Mesothelial cell of epicardium (in vitro differentiated cells): ENCODE measurements around the gene SAMD11. TPM values are rescaled to one million over a fixed set of nuclear protein-coding genes. Genes with fewer than 3 reads are reported as not detected.

Source experiments
- DNase-seq, 2 experiments: peaks; one replicate each; pipeline ENCODE4 v3.0.0; 2021; ENCODE audit warnings: low spot score in 2 of 2; ENCODE audit not compliant: unreplicated experiment in 2 of 2
- H3K27ac Mint-ChIP-seq: 2 replicates; pipeline ENCODE4 v1.8.0; 2021; ENCODE audit warnings: mixed read lengths
- H3K27me3 Mint-ChIP-seq: 2 replicates; pipeline ENCODE4 v1.8.0; 2021; ENCODE audit warnings: low read depth, mixed read lengths
- H3K36me3 Mint-ChIP-seq: 2 replicates; pipeline ENCODE4 v1.8.0; 2021; ENCODE audit warnings: mixed read lengths
- H3K4me1 Mint-ChIP-seq: 2 replicates; pipeline ENCODE4 v1.8.0; 2021; ENCODE audit warnings: mixed read lengths
- H3K4me3 Mint-ChIP-seq: 2 replicates; pipeline ENCODE4 v1.8.0; 2021; ENCODE audit warnings: mild to moderate bottlenecking, moderate library complexity, mixed read lengths
- H3K9me3 Mint-ChIP-seq: 2 replicates; pipeline ENCODE4 v1.8.0; 2021; ENCODE audit warnings: mixed read lengths
- total RNA-seq: library from RNA; stranded (reverse); gene quantifications from 3 replicates; pipeline ENCODE4 v1.2.1, GENCODE V29; 2021
- TF ChIP-seq, protein P1 (sequence below): fragments of 200-600 bp; sonication (generic); IDR thresholded peaks from one replicate; pipeline ENCODE4 v1.5.0; 2021; ENCODE audit warnings: antibody characterized with exemption; ENCODE audit not compliant: unreplicated experiment

SAMD11 gene
- total RNA-seq, 1 donor from 2014 or later, result 313 TPM

DNA sequence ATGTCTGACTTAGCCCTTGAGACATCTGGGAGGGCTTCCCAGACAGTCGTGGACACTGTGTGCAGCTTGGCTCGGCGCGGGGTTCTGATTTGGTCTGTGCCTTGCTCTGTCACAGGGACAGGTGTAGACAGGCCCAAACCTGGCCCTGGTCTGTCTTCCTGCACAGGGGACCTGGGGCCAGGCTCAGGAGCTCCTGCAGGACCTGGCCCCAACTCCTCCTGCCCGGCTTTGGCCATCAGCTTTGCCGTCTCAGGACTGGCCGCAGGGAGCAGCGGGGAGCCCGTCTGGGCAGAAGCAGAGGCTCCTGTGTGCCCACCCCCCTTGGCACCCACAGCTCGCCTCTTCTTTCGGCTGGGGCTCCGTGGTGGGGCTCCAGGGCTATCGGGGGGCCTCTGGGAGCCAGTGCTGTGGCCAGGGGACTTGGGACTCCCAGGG, 56.4 kb downstream of the SAMD11 start:
- H3K4me3 Mint-ChIP-seq, result no peak overlapping the region
- H3K27me3 Mint-ChIP-seq, result peaks cover 10% of the 10 kb centered on the region
- peaks cover 3% of the 10 kb centered on the region for H3K9me3 Mint-ChIP-seq
- peaks cover 3% of the 10 kb centered on the region for H3K36me3 Mint-ChIP-seq
- TF ChIP-seq, protein P1, sequence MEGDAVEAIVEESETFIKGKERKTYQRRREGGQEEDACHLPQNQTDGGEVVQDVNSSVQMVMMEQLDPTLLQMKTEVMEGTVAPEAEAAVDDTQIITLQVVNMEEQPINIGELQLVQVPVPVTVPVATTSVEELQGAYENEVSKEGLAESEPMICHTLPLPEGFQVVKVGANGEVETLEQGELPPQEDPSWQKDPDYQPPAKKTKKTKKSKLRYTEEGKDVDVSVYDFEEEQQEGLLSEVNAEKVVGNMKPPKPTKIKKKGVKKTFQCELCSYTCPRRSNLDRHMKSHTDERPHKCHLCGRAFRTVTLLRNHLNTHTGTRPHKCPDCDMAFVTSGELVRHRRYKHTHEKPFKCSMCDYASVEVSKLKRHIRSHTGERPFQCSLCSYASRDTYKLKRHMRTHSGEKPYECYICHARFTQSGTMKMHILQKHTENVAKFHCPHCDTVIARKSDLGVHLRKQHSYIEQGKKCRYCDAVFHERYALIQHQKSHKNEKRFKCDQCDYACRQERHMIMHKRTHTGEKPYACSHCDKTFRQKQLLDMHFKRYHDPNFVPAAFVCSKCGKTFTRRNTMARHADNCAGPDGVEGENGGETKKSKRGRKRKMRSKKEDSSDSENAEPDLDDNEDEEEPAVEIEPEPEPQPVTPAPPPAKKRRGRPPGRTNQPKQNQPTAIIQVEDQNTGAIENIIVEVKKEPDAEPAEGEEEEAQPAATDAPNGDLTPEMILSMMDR, result no peak
- no peak for DNase-seq
- H3K27ac Mint-ChIP-seq, result no peak overlapping the region
- H3K4me1 Mint-ChIP-seq, result peaks cover 9% of the 10 kb centered on the region

DNA sequence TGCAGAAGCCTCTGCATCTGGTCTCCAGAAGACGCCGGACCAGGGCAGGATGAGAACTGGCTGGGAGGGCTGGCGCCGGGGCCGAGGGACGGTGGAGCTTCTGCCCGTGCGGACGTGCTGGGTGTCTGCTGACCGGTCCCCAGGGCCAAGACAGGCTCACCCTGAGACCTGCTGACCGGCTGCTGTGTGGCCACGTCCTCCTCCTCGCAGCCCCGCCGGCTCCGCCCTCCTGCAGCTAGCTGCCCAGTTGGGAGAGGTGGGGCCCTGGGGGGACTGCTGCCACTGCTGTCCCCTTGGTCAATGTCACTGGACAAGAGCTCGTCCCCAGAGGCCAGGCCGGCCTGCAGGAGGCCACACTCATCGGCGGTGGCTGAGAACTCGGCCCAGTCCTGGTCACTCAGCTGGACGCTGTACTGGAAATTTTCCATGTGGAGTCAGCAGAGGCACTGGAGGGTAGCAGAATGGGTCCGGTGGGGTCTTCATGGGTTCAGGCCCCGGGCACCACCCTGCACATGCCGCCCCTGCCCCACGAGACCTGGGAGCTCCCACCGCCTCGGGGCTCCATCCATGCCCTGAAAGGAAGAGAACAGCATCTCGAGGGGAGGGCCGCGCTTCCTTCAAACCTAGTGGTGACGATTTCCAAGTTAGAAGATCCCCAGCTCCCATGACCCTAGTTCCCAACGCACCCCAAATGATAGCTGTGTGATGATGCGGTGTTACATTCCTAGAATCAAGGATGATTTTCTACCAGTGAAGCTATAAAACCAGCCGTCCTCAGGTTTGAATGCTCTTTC, 57.1 kb downstream of the SAMD11 start:
- Mint-ChIP-seq H3K4me1 (peaks cover 6% of the 10 kb centered on the region), H3K36me3 (peaks cover 3% of the 10 kb centered on the region), H3K27ac (no peak overlapping the region), H3K9me3 (peaks cover 3% of the 10 kb centered on the region), H3K4me3 (no peak overlapping the region), H3K27me3 (peaks cover 15% of the 10 kb centered on the region)
- TF ChIP-seq, protein P1, result no peak
- DNase-seq, result no peak

DNA sequence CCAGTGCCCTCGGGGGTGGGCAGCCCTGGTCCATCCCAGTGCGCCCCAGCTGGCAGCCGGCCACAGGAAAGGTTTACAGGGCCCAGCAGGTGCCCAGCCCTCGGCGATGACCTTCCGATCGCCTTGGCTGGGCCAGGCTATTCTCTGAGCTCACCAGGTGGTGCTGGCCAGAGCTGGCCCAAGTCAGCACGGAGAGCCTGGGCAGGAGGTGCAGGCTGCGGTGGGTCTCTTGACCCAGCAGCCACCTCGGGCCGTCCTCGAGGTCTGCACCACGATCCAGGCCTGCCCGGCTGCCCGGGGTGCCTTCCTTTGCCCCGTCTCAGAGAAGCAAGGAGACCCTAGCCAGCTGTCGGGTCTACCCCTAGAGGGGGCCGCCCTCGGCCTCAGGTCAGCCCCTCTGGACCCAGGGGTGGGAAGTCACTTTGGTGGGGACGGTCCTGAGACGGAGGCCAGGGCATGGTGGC, 57.8 kb downstream of the SAMD11 start:
- peaks cover 3% of the 10 kb centered on the region for H3K36me3 Mint-ChIP-seq
- TF ChIP-seq, protein P1, result no peak
- H3K4me1 Mint-ChIP-seq, result peaks cover 3% of the 10 kb centered on the region
- H3K9me3 Mint-ChIP-seq, result peaks cover 3% of the 10 kb centered on the region
- no peak overlapping the region for H3K4me3 Mint-ChIP-seq
- peaks cover 17% of the 10 kb centered on the region for H3K27me3 Mint-ChIP-seq
- DNase-seq, result no peak
- H3K27ac Mint-ChIP-seq, result no peak overlapping the region

DNA sequence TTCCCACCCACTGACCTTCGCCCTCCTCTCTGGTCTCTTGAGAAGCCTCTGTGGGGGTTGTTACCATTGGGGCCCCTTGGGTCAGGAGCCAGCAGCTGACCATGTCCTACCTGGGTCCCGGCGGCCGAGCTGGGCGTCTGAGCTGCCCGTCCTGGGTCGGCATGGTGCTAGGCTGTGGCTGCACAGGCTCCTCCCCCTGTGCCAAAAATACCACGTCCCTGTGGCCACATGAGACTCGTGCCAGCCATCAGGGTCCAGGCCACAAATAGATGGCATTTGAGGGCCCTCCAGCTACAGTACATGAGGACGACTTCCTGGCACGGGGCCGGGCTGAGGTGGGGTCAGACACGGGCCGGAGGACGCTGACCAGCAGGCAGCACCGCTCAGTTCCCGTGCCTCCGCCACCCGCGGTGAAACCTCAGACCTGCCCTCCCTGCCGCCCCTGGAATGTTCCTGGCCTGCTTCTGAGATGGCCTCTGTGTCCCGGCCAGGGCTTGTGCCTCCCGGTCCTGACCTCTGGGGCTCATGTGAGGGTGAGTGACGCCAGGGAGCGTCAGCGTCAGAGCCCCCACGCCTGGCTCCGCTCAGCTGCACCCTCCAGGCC, 58.3 kb downstream of the SAMD11 start, which contains the start of gene PERM1:
TSS of gene PERM1 (minus strand) at position 139 of the 604 bp plus-strand sequence. CDS start 1,064 bp downstream, outside the sequence.
- Mint-ChIP-seq H3K27me3 (peaks cover 17% of the 10 kb centered on the region), H3K4me1 (peaks cover 3% of the 10 kb centered on the region), H3K36me3 (peaks cover 3% of the 10 kb centered on the region), H3K4me3 (no peak within 1 kb of the TSS), H3K9me3 (peaks cover 3% of the 10 kb centered on the region), H3K27ac (no peak within 1 kb of the TSS)
- TF ChIP-seq, protein P1, result no peak
- DNase-seq, result no peak

DNA sequence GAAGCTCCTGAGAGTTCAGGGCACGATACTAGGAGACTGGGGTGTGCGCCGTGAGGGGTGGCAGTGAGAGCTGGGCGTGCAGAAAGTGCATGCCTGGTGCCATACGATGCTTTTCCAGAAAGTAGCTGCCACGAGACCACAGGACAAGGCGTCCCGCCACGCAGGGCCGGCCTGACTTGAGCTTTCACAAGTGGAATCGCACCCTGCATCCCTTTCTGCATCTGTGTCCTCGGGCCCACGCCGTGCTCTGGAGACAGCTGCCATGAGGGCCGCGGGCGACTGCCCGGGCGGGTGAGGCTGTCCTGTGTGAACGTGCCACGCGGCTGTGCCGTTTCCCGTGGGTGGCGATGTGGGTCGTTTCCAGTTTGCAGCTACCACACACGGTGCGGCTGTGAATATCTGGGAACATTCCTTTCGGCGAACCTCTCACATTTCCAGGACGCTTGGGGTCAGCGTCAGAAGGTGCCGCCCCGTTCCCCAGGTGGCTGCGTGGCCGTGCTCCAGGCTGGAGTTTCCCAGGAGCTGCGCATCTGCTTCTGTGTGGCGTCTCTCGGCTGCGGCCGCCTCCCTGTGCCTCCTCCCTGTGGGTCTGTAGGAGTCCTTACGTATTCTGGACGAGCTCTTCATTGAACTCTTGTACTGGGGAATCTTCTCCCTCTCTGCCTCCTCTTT, 59.2 kb downstream of the SAMD11 start:
- H3K9me3 Mint-ChIP-seq, result peaks cover 3% of the 10 kb centered on the region
- TF ChIP-seq, protein P1, result no peak
- peaks cover 17% of the 10 kb centered on the region for H3K27me3 Mint-ChIP-seq
- peaks cover 3% of the 10 kb centered on the region for H3K4me1 Mint-ChIP-seq
- H3K36me3 Mint-ChIP-seq, result peaks cover 3% of the 10 kb centered on the region
- H3K27ac Mint-ChIP-seq, result no peak overlapping the region
- DNase-seq, result no peak
- H3K4me3 Mint-ChIP-seq, result no peak overlapping the region
